Amygdala (tissue), 56 donors: ENCODE data around the gene DDX52.

Source experiments
- DNase-seq, 56 donors: peaks; one replicate each; lab custom pipeline; 2025; lab: John Stamatoyannopoulos, UW

Gene DDX52

GRCh38 chr17:37598145-37598544 is 45.1 kb downstream of the DDX52 start:
- no peak for DNase-seq

GRCh38 chr17:37592291-37592690 is 51.0 kb downstream of the DDX52 start:
- no peak for DNase-seq

DNA sequence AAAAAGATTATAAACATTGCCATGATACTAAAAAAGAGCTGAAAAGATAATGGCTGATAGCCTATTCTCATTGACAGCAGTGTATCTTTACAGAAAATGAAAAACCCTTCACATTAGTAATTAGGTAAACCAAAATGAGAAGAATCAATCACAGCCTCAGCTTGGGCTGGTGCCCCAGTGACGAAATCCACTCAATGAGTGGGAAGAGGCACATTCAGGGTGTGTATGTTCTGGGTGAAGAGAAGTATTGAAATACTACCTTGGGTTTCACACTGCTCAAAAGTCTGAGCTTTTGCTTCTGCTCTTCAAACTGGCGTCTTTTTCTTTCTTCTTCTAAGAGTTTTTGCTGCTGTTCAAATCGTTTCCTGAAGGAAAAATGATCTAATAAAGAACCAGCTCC is 58.2 kb downstream of the DDX52 start:
- no peak for DNase-seq

- DNase-seq, result no peak
Observed at GRCh38 chr17:37576281-37576680, 67.0 kb downstream of the DDX52 start.

GRCh38 chr17:37574427-37574826 is 68.8 kb downstream of the DDX52 start:
- DNase-seq, result no peak

- DNase-seq, result no peak
Observed at GRCh38 chr17:37571674-37572073, 71.6 kb downstream of the DDX52 start.

- peak in 9 of 56 donors; percentile 0 to 20 (median 3) for DNase-seq
Observed at GRCh38 chr17:37570527-37571093, 72.6 kb downstream of the DDX52 start.

DNA sequence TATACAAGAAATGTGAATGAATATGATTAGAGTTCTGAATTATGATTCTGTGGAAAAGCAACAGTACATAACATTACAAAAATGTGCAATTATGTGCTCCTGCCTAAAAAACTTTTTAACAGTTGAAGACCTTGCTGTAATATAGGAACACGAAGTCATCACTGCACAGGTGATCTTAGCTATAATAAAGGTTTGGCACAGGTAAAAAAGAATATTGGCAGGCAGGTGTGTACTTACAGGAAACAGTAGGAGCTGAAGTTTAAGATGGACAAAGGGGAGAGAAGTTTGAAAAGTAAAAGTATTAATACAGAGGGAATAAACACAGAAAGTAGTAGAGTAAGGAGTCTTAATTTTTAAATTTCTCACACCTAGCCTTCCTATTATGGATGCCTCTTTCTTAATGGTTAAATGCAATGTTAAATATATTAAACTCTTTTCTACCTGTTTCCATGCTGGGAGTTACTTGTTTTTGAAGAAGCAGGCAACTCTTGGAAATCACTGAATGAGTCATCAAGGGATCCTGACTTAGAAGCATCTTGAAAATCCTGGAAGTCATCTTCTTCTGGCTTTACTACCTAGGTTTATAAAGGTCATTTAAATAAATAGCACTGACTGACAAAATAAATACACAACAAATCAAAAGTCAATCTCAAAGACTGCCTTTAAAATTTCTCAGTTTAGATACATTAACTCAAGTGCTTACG is 74.7 kb downstream of the DDX52 start:
- no peak for DNase-seq

GRCh38 chr17:37567538-37567937 is 75.7 kb downstream of the DDX52 start:
- no peak for DNase-seq

DNA sequence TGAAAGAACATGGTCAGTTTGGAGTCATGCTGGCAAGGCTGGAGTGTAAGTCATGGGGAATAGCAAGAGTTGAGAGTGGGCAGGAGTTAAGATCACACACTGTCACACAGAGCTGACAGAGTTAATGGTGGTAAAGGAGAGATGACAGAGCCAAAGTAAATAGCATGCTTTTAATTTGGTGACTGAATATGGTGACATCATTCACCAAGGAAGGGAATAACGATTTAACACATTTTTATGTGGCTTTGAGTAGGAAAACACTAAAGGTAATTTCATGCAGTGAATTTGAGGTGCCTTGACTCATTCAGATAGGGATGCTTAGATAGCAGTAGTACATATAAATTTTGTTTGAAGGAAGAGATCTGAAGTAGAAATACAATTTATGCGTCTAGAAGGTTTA is 76.1 kb downstream of the DDX52 start:
- DNase-seq, result no peak

- no peak for DNase-seq
Observed at GRCh38 chr17:37564252-37564651, 79.0 kb downstream of the DDX52 start.

GRCh38 chr17:37562016-37562745 is 81.1 kb downstream of the DDX52 start:
- no peak for DNase-seq
